ENCODE results near the gene ADAMTS20. TPM values are rescaled to one million over a fixed set of nuclear protein-coding genes. Genes with fewer than 3 reads are reported as not detected.

The ADAMTS20 gene
- total RNA-seq, 4 donors from 2014 or later, result not detected

DNA sequence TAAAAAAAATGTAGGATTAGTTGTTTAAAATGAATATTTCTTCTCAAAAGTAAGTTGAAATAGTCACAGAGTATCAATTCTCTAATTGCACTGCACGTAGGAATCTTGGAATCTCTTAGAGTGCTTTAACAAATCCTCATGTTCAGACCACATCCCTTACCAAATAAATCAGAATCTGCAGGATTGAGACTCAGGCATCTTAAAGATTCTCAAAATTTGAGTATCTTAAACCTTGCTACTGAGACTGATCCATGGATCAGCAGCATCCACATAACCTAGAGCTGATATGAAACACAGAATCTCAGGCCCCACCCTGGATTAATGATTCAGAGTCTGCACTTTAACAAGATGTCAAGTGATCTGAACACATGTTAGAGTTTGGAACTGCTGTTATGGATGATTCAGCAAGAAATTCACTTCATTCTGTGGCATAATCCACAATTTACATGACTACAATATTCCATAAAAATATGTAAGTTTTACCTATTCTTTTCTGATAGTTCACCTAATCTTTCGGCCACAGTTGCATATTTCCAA, 58.7 kb downstream of the ADAMTS20 start:
- DNase-seq, result no peak
- H3K4me3 ChIP-seq, result no peak overlapping the region
- H3K36me3 ChIP-seq, result no peaks in the 10 kb centered on the region
- H3K4me1 ChIP-seq, result no peaks in the 10 kb centered on the region
- no peaks in the 10 kb centered on the region for H3K9me3 ChIP-seq
- H3K27me3 ChIP-seq, result no peaks in the 10 kb centered on the region
- H3K27ac ChIP-seq, result no peak overlapping the region
- WGBS, 2 donors, result 77 to 89% methylated on average over 2 of the region's 2 CpGs
- no peak for TF ChIP-seq POLR2A (IDR thresholded peaks at IDR 0.05)
- TF ChIP-seq, protein P1, sequence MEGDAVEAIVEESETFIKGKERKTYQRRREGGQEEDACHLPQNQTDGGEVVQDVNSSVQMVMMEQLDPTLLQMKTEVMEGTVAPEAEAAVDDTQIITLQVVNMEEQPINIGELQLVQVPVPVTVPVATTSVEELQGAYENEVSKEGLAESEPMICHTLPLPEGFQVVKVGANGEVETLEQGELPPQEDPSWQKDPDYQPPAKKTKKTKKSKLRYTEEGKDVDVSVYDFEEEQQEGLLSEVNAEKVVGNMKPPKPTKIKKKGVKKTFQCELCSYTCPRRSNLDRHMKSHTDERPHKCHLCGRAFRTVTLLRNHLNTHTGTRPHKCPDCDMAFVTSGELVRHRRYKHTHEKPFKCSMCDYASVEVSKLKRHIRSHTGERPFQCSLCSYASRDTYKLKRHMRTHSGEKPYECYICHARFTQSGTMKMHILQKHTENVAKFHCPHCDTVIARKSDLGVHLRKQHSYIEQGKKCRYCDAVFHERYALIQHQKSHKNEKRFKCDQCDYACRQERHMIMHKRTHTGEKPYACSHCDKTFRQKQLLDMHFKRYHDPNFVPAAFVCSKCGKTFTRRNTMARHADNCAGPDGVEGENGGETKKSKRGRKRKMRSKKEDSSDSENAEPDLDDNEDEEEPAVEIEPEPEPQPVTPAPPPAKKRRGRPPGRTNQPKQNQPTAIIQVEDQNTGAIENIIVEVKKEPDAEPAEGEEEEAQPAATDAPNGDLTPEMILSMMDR (IDR thresholded peaks at IDR 0.05), result no peak
- intact Hi-C loops (cut with DNase I), result no loop called here

DNA sequence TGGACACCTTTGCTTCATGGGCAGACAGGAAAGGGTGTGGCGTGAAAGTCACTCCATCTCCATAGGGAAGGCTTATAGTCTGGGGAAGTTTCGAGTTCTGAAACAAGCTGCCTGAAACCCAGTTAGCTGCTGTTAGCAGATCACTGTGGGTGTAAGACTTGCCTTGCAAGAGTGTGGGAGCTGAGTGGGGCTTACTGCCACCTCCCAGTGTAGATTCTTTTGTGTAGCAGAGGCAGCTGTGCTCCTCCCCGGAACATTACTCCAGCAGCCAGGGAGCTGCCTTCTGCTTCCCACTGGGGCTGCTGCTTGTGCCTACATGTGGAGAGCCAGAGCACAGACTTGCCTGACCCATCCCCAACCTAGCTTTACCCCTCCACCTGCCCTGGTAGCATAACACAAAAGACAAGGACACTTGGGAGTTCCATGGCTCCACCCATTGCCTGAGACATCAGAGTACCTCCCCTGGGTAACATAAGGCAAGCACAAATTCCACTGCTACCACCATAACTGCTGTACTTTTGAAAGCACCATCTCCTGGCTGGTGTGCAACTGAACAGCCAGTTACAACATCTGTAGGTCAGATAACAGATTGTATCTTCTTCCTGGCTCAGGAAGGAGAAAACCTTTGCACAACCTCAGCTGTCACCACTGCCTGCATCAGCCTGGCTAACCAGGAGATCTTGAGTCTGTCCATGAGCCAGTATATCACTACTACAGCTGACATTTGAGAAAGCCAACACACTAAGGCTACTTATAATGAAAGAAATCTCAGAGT, 69.5 kb downstream of the ADAMTS20 start:
- no peaks in the 10 kb centered on the region for H3K4me1 ChIP-seq
- no peaks in the 10 kb centered on the region for H3K27me3 ChIP-seq
- intact Hi-C loops (cut with DNase I), result no loop called here
- no peaks in the 10 kb centered on the region for H3K9me3 ChIP-seq
- no peaks in the 10 kb centered on the region for H3K36me3 ChIP-seq
- H3K27ac ChIP-seq, result no peak overlapping the region
- no peak overlapping the region for H3K4me3 ChIP-seq
- TF ChIP-seq, protein P1 (IDR thresholded peaks at IDR 0.05), result no peak
- no peak for TF ChIP-seq POLR2A (IDR thresholded peaks at IDR 0.05)
- WGBS, 2 donors, result 77 to 90% methylated on average over 2 to 3 of the region's 3 CpGs
- no peak for DNase-seq

DNA sequence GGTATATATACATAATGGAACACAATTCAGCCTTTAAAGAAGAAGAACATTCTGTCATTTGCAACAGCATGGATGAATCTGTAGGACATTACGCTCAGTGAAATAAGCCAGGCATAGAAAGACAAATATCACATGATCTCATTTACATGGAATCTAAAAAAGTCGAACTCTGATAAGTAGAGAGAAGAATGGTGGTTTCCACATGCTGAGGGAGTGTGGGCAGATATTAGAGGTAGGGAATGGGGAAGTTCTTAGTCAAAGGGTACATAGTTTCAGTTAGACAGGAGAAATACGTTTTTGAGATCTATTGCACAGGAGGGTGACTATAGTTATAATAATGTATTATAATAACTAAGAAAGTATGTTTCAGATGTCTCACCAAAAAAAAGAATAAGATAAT, 71.4 kb downstream of the ADAMTS20 start:
- no peaks in the 10 kb centered on the region for H3K36me3 ChIP-seq

DNA sequence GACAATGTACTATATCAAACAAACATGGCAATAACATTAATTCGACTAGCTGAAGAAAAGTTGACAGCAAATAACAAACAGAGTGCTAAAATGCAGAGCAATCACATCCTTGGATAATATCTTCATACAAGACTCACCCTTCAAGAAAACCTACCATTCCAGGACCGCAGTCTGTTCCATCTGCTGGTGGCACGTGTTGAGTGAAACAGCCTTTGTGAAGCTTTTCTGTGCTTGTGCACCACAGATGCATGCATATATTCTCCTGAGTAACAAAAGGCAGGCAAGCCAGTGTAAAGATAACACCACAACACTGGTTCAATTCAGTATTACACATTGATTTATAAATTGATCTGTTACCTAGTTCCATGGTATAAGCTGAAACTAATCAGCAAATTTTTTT, 89.3 kb downstream of the ADAMTS20 start:
- Histone ChIP-seq H3K27me3 (no peaks in the 10 kb centered on the region), H3K27ac (no peak overlapping the region), H3K4me3 (no peak overlapping the region), H3K4me1 (no peaks in the 10 kb centered on the region), H3K36me3 (no peaks in the 10 kb centered on the region), H3K9me3 (no peaks in the 10 kb centered on the region)
- 54 to 77% methylated on average over 3 of the region's 3 CpGs for whole genome bisulfite sequencing, 2 donors
- TF ChIP-seq, protein P1 (IDR thresholded peaks at IDR 0.05), result no peak
- intact Hi-C loops (cut with DNase I), result no loop called here
- DNase-seq, result no peak

More for the DNA sequence above, 71.4 kb downstream of the ADAMTS20 start:
- no peaks in the 10 kb centered on the region for H3K9me3 ChIP-seq
- intact Hi-C loops (cut with DNase I), result no loop called here
- H3K4me1 ChIP-seq, result no peaks in the 10 kb centered on the region
- TF ChIP-seq POLR2A (IDR thresholded peaks at IDR 0.05), result no peak
- TF ChIP-seq, protein P1 (IDR thresholded peaks at IDR 0.05), result no peak
- no peak overlapping the region for H3K4me3 ChIP-seq
- no peaks in the 10 kb centered on the region for H3K27me3 ChIP-seq
- no peak overlapping the region for H3K27ac ChIP-seq
- 62 to 66% methylated on average over 3 of the region's 3 CpGs for WGBS, 2 donors
- no peak for DNase-seq

DNA sequence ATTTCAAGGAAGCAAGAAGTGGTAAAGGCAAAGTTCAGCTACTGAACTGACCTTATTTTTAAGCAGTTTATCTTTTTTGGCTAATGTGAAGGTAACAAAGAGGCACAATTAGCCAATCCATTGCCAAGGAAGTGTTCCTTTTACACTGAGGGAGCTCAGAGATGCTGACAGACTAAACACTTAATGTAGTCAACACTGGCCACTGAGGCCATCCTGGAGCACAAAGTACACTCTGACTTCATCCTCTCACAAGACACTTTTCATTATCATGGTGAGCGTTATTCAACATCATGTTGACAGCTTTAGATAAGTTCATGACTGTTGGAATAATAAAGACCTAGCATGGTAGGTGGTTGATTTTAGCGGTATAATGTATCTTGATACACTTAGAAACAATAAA, 89.9 kb downstream of the ADAMTS20 start:
- Histone ChIP-seq H3K4me3 (no peak overlapping the region), H3K4me1 (no peaks in the 10 kb centered on the region), H3K9me3 (no peaks in the 10 kb centered on the region), H3K27ac (no peak overlapping the region), H3K27me3 (no peaks in the 10 kb centered on the region), H3K36me3 (no peaks in the 10 kb centered on the region)
- TF ChIP-seq, protein P1 (IDR thresholded peaks at IDR 0.05), result no peak
- no peak for TF ChIP-seq POLR2A (IDR thresholded peaks at IDR 0.05)
- intact Hi-C loops (cut with DNase I), result no loop called here
- WGBS, 2 donors, result 65 to 68% methylated on average over 2 of the region's 2 CpGs
- DNase-seq, result no peak

Data from esophagus squamous epithelium (tissue), 5 donors.